BJ (cell line): Measurements from ENCODE around the gene SLC25A14. TPM values are rescaled to one million over a fixed set of nuclear protein-coding genes. Genes with fewer than 3 reads are reported as not detected.
"Not testable (repeated sequence)": the region's sequence is repeated elsewhere in the genome, so short reads cannot be mapped to it uniquely, and the experiment has no call there.

Experiments used
- CTCF ChIA-PET: fragments of 350-600 bp; formaldehyde crosslinking; extraction: SDS; loops from one replicate; lab custom pipeline; 2021; ENCODE audit warnings: antibody characterized with exemption, inconsistent platforms; lab: Yijun Ruan, JAX
- POLR2A ChIA-PET: fragments of 300-600 bp; sonication (Branson Sonifier 250); formaldehyde crosslinking; extraction: SDS; loops from one replicate; lab custom pipeline; 2021; ENCODE audit warnings: antibody characterized with exemption; lab: Charles Lee
- DNase-seq: peaks from one replicate; pipeline ENCODE4 v3.0.0-alpha.2; 2011; ENCODE audit warnings: low read depth
- H3K27me3 ChIP-seq: 2 replicates; pipeline ENCODE4 v1.6.0; 2011; ENCODE audit warnings: low read length; ENCODE audit not compliant: control insufficient read depth, insufficient read depth
- H3K36me3 ChIP-seq: 2 replicates; pipeline ENCODE4 v1.5.1; 2011; ENCODE audit warnings: low read length; ENCODE audit not compliant: control insufficient read depth, insufficient read depth
- H3K4me3 ChIP-seq: 2 replicates; pipeline ENCODE4 v1.5.1; 2011; ENCODE audit warnings: low read depth, mild to moderate bottlenecking, control low read depth, low read length
- polyA plus RNA-seq: library from polyadenylated mRNA; depleted of rRNA; stranded (reverse); fragments of >200 nt; gene quantifications from 2 replicates; pipeline ENCODE4 v1.2.3, GENCODE V29; 2011
- TF ChIP-seq, protein P1 (sequence below): IDR thresholded peaks from 2 replicates; pipeline ENCODE4 v1.5.1; 2011; ENCODE audit warnings: low read depth, mild to moderate bottlenecking, control low read depth, inconsistent platforms, low read length, moderate library complexity; ENCODE audit not compliant: insufficient read depth

SLC25A14 gene
- polyA plus RNA-seq, 1 experiment = 11.0 TPM

GRCh38 chrX:130343411-130343810, 3.7 kb downstream of the SLC25A14 start:
- H3K27me3 ChIP-seq = no peaks in the 10 kb centered on the region
- TF ChIP-seq, protein P1, sequence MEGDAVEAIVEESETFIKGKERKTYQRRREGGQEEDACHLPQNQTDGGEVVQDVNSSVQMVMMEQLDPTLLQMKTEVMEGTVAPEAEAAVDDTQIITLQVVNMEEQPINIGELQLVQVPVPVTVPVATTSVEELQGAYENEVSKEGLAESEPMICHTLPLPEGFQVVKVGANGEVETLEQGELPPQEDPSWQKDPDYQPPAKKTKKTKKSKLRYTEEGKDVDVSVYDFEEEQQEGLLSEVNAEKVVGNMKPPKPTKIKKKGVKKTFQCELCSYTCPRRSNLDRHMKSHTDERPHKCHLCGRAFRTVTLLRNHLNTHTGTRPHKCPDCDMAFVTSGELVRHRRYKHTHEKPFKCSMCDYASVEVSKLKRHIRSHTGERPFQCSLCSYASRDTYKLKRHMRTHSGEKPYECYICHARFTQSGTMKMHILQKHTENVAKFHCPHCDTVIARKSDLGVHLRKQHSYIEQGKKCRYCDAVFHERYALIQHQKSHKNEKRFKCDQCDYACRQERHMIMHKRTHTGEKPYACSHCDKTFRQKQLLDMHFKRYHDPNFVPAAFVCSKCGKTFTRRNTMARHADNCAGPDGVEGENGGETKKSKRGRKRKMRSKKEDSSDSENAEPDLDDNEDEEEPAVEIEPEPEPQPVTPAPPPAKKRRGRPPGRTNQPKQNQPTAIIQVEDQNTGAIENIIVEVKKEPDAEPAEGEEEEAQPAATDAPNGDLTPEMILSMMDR = no peak
- no peak overlapping the region for H3K4me3 ChIP-seq
- CTCF ChIA-PET = interaction anchor here (0.8 kb wide), 1 partner anchor 370 kb away, joined by 3 read pairs; no protein-coding TSS in a partner anchor
- no peak for DNase-seq
- no peaks in the 10 kb centered on the region for H3K36me3 ChIP-seq
- POLR2A ChIA-PET = no interaction called here

- CTCF ChIA-PET = no interaction called here
- TF ChIP-seq, protein P1 = no peak
- no peak overlapping the region for H3K4me3 ChIP-seq
- DNase-seq = no peak
- no peaks in the 10 kb centered on the region for H3K36me3 ChIP-seq
- POLR2A ChIA-PET = no interaction called here
- H3K27me3 ChIP-seq = no peaks in the 10 kb centered on the region
Measured at GRCh38 chrX:130347321-130347720, 7.6 kb downstream of the SLC25A14 start.

GRCh38 chrX:130351567-130351966, 11.8 kb downstream of the SLC25A14 start:
- ChIA-PET CTCF (no interaction called here), POLR2A (no interaction called here)
- Histone ChIP-seq H3K27me3 (no peaks in the 10 kb centered on the region), H3K36me3 (no peaks in the 10 kb centered on the region), H3K4me3 (no peak overlapping the region)
- DNase-seq = no peak
- TF ChIP-seq, protein P1 = no peak

DNA sequence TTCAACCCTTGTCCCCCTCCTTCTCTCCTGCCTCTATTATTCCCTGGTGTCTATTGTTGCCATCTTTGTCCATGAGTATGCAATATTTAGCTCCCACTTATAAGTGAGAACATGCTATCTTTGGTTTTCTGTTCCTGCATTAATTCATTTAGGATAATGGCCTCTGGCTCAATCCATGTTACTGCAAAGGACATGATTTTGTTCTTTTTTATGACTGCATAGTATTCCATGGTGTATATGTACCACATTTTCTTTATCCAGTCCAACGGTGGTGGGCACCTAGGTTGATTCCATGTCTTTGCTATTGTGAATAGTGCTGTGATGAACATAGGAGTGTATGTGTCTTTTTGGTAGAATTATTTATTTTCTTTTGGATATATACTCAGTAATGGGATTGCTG, 12.3 kb downstream of the SLC25A14 start:
- CTCF ChIA-PET = not testable (repeated sequence)

DNA sequence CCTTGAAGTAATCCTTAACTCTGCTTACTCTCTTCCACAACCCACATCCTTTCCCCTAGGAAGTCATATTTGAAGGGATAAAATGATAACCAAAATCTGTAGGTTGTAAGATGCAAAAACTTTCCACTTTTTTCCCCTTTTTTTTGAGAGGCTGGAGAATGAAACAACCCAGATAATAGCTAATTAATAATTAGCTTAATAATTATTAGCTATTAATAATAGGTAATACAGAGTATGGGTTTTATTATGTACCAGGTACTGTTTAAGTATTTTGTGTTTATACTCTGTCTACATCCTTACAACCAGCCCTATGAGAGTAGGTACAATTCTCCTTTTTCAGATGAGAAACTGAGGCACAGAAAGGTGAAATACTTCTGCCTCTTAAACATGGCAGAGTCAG, 36.4 kb downstream of the SLC25A14 start:
- H3K36me3 ChIP-seq = no peaks in the 10 kb centered on the region
- no peaks in the 10 kb centered on the region for H3K27me3 ChIP-seq
- no peak overlapping the region for H3K4me3 ChIP-seq
- POLR2A ChIA-PET = no interaction called here
- TF ChIP-seq, protein P1 = no peak
- CTCF ChIA-PET = no interaction called here
- no peak for DNase-seq

More for the DNA sequence above, 12.3 kb downstream of the SLC25A14 start:
- H3K27me3 ChIP-seq, H3K36me3 ChIP-seq, POLR2A ChIA-PET, DNase-seq, H3K4me3 ChIP-seq: not testable (repeated sequence)

- no peaks in the 10 kb centered on the region for H3K27me3 ChIP-seq
- ChIA-PET POLR2A (no interaction called here), CTCF (interaction anchor here (1.0 to 1.4 kb wide), 2 partner anchors 16 to 539 kb away, joined by 3 read pairs; no protein-coding TSS in a partner anchor)
- DNase-seq = no peak
- TF ChIP-seq, protein P1 = no peak
- no peak overlapping the region for H3K4me3 ChIP-seq
- no peaks in the 10 kb centered on the region for H3K36me3 ChIP-seq
Measured at GRCh38 chrX:130378024-130378669, 38.4 kb downstream of the SLC25A14 start.
